Mammary epithelial cell (primary cell): ENCODE results near the gene TYW1B.
"Not testable (repeated sequence)": the region's sequence is repeated elsewhere in the genome, so short reads cannot be mapped to it uniquely, and the experiment has no call there.

ENCODE experiments used
- CTCF ChIP-seq, 2 donors: IDR thresholded peaks in 1 of 2; conservative IDR thresholded peaks in 1 of 2; 2 replicates each; pipeline ENCODE4 v1.5.1; 2011 to 2012; ENCODE audit warnings: inconsistent platforms in 2 of 2, low read length in 2 of 2, mild to moderate bottlenecking in 2 of 2, control low read depth in 1 of 2, low read depth in 1 of 2; ENCODE audit not compliant: insufficient read depth in 1 of 2; ENCODE audit errors: extremely low read depth in 1 of 2
- EZH2 ChIP-seq: IDR thresholded peaks from 2 replicates; pipeline ENCODE4 v1.6.1; 2012; ENCODE audit warnings: low read length, inconsistent platforms, borderline replicate concordance

GRCh38 chr7:72648574-72648973, 179.4 kb downstream of the TYW1B start:
- not testable (repeated sequence) for TF ChIP-seq CTCF (conservative IDR thresholded peaks at IDR 0.05 in 1 of 2, IDR thresholded peaks at IDR 0.05 in 1 of 2; ENCODE audit: extremely low read depth in 1 of 2, insufficient read depth in 1 of 2, low read depth in 1 of 2, low read length in 2 of 2); EZH2
